HepG2 (cell line): ENCODE data around the gene OCLN.

ENCODE experiments used
- CBX5 ChIP-seq: sonication (generic); formaldehyde crosslinking; IDR thresholded peaks from 2 replicates; pipeline ENCODE4 v1.4.0; 2020; ENCODE audit warnings: missing genetic modification reagents, borderline replicate concordance
- CC2D1A ChIP-seq: sonication (generic); formaldehyde crosslinking; IDR thresholded peaks from 2 replicates; pipeline ENCODE4 v1.8.1; 2023; ENCODE audit warnings: mild to moderate bottlenecking, missing genetic modification reagents
- CTCF ChIP-seq: sonication (generic); formaldehyde crosslinking; IDR thresholded peaks from 2 replicates; pipeline ENCODE4 v1.5.0; 2020; ENCODE audit warnings: mild to moderate bottlenecking, missing genetic modification reagents, moderate library complexity
- EP300 ChIP-seq, 3 experiments: sonication (generic) in 1 of 3; formaldehyde crosslinking in 1 of 3; IDR thresholded peaks; 2 replicates each; pipeline versions ENCODE4 v1.5.1 to v1.6.1; 2011 to 2020; ENCODE audit warnings: low read depth in 2 of 3, low read length in 2 of 3, borderline replicate concordance in 1 of 3, improper control_type of control experiment in 1 of 3, mild to moderate bottlenecking in 1 of 3, missing genetic modification reagents in 1 of 3, moderate library complexity in 1 of 3
- EZH2 ChIP-seq: conservative IDR thresholded peaks from 2 replicates; pipeline ENCODE4 v1.6.1; 2012; ENCODE audit warnings: mild to moderate bottlenecking, low read depth, low read length, moderate library complexity
- GTF2F1 ChIP-seq: fragments of 150-350 bp; IDR thresholded peaks from 2 replicates; pipeline ENCODE4 v1.6.1; 2014; ENCODE audit warnings: low read length
- GZF1 ChIP-seq: sonication (generic); formaldehyde crosslinking; IDR thresholded peaks from 2 replicates; pipeline ENCODE4 v1.5.1; 2020; ENCODE audit warnings: mild to moderate bottlenecking, missing genetic modification reagents
- KDM1A ChIP-seq: IDR thresholded peaks from 2 replicates; pipeline ENCODE4 v1.6.1; 2016; ENCODE audit warnings: missing compliant biosample characterization
- NONO ChIP-seq, 2 experiments: fragments of 450-650 bp in 1 of 2; sonication (generic) in 1 of 2; formaldehyde crosslinking in 1 of 2; IDR thresholded peaks in 1 of 2; conservative IDR thresholded peaks in 1 of 2; 2 replicates each; pipeline versions ENCODE4 v1.6.1 to v1.8.0; 2017 to 2022; ENCODE audit warnings: mild to moderate bottlenecking in 1 of 2, missing genetic modification reagents in 1 of 2, moderate library complexity in 1 of 2
- PRDM4 ChIP-seq: sonication (generic); formaldehyde crosslinking; IDR thresholded peaks from 2 replicates; pipeline ENCODE4 v1.9.0; 2021; ENCODE audit warnings: missing genetic modification reagents, borderline replicate concordance
- ZBTB3 ChIP-seq: sonication (generic); formaldehyde crosslinking; IDR thresholded peaks from 2 replicates; pipeline ENCODE4 v1.4.0; 2020; ENCODE audit warnings: low read depth, mild to moderate bottlenecking, moderate library complexity, missing genetic modification reagents, borderline replicate concordance
- ZNF382 ChIP-seq: sonication (generic); formaldehyde crosslinking; IDR thresholded peaks from 2 replicates; pipeline ENCODE4 v1.5.0; 2020; ENCODE audit warnings: missing genetic modification reagents, mild to moderate bottlenecking, borderline replicate concordance
- TF ChIP-seq, protein P1 (sequence below): sonication (generic); formaldehyde crosslinking; conservative IDR thresholded peaks from 2 replicates; pipeline ENCODE4 v1.5.0; 2020; ENCODE audit warnings: missing genetic modification reagents

DNA sequence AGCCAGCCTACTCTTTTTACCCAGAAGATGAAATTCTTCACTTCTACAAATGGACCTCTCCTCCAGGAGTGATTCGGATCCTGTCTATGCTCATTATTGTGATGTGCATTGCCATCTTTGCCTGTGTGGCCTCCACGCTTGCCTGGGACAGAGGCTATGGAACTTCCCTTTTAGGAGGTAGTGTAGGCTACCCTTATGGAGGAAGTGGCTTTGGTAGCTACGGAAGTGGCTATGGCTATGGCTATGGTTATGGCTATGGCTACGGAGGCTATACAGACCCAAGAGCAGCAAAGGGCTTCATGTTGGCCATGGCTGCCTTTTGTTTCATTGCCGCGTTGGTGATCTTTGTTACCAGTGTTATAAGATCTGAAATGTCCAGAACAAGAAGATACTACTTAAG, 16.6 kb downstream of the OCLN start:
- TF ChIP-seq EZH2 (no peak), GZF1 (CRISPR knock-in tag) (no peak), EP300 (IDR thresholded peaks at IDR 0.05; ENCODE audit: low read depth in 2 of 2, low read length in 2 of 2) (no peak), EP300 (CRISPR knock-in tag; IDR thresholded peaks at IDR 0.05; ENCODE audit: borderline replicate concordance) (no peak), NONO (IDR thresholded peaks at IDR 0.05) (no peak), NONO (CRISPR knock-in tag; conservative IDR thresholded peaks at IDR 0.05) (no peak), CTCF (CRISPR knock-in tag) (no peak), GTF2F1 (no peak), ZNF382 (CRISPR knock-in tag) (no peak), ZBTB3 (no peak), CBX5 (CRISPR knock-in tag) (no peak), KDM1A (no peak), CC2D1A (no peak), PRDM4 (CRISPR knock-in tag) (no peak)
- TF ChIP-seq, protein P1, sequence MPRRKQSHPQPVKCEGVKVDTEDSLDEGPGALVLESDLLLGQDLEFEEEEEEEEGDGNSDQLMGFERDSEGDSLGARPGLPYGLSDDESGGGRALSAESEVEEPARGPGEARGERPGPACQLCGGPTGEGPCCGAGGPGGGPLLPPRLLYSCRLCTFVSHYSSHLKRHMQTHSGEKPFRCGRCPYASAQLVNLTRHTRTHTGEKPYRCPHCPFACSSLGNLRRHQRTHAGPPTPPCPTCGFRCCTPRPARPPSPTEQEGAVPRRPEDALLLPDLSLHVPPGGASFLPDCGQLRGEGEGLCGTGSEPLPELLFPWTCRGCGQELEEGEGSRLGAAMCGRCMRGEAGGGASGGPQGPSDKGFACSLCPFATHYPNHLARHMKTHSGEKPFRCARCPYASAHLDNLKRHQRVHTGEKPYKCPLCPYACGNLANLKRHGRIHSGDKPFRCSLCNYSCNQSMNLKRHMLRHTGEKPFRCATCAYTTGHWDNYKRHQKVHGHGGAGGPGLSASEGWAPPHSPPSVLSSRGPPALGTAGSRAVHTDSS (CRISPR knock-in tag), result no peak
